Lower leg skin (tissue), 4 donors: ENCODE data around the gene GPR17. TPM values are rescaled to one million over a fixed set of nuclear protein-coding genes. Genes with fewer than 3 reads are reported as not detected.

Experiments
- DNase-seq, 2 donors: peaks; one replicate each; pipeline ENCODE4 v3.0.0-alpha.2; 2019; ENCODE audit warnings: low spot score in 2 of 2
- H3K4me3 ChIP-seq: fragments of 200-600 bp; sonication (generic); 2 replicates; pipeline ENCODE4 v1.5.1; 2017; ENCODE audit warnings: mild to moderate bottlenecking, low read depth; ENCODE audit not compliant: poor library complexity, severe bottlenecking
- CTCF ChIP-seq, 3 donors: fragments of 450-650 bp; IDR thresholded peaks; one replicate each; pipeline ENCODE4 v1.5.1; 2016; ENCODE audit warnings: antibody characterized with exemption in 3 of 3, mild to moderate bottlenecking in 3 of 3, moderate library complexity in 2 of 3
- POLR2A ChIP-seq, 2 donors: fragments of 450-650 bp; IDR thresholded peaks; one replicate each; pipeline ENCODE4 v1.6.1; 2016 to 2017; ENCODE audit warnings: antibody characterized with exemption in 2 of 2, mild to moderate bottlenecking in 1 of 2, moderate library complexity in 1 of 2
- WGBS, 2 donors: methylation state at CpG; one replicate each; pipeline ENCODE4 v1.1.5; 2018; 5-methylcytosine and 5-hydroxymethylcytosine counted together
- intact Hi-C: fragments of 100-400 bp; cut with DNase I; formaldehyde crosslinking; loops from one replicate; pipeline ENCODE4 v1.15.0; 2023; ENCODE audit warnings: low total_unique reads
- total RNA-seq, 4 donors: library from RNA; depleted of rRNA; stranded (reverse); fragments of >200 nt; gene quantifications; one replicate each; pipeline ENCODE4 v1.1.0, GENCODE V29; 2016

GPR17 gene
- total RNA-seq, 4 donors from 2014 or later, result 0.88 TPM; not detected in 3

- intact Hi-C loops, result no loop called here
- H3K4me3 ChIP-seq, result no peak overlapping the region
- TF ChIP-seq CTCF (IDR thresholded peaks at IDR 0.05), result no peak
- no peak for TF ChIP-seq POLR2A (IDR thresholded peaks at IDR 0.05)
- WGBS, 2 donors, result 80% methylated on average over 8 of the region's 8 CpGs
- peak in 1 of 2 donors; percentile 67 for DNase-seq
These were observed 19.4 kb downstream of the GPR17 start for GRCh38 chr2:127665267-127665893.

DNA sequence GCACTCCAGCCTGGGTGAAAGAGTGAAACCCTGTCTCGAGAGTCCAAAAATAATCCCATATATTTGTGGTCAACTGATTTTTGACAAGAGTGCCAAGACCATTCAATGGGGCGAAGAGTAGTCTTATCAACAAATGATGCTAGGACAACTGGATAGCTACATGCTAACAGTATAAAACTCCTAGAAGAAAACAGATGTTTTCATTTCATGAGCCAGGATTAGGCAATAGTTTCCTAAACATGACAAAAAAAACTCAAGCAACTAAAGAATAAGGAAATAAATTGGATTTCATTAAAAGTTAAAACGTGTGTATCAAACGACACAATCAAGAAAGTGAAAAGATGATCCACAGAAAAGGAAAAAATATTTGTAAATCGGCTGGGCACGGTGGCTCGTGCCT lies 23.1 kb downstream of the GPR17 start:
- no peak overlapping the region for H3K4me3 ChIP-seq
- no peak for TF ChIP-seq CTCF (IDR thresholded peaks at IDR 0.05)
- TF ChIP-seq POLR2A (IDR thresholded peaks at IDR 0.05), result no peak
- no peak for DNase-seq
- intact Hi-C loops, result no loop called here
- WGBS, 2 donors, result 66 to 76% methylated on average over 7 of the region's 7 CpGs

GRCh38 chr2:127670055-127670956 lies 24.4 kb downstream of the GPR17 start:
- peak in 1 of 2 donors; percentile 63 for DNase-seq
- H3K4me3 ChIP-seq, result no peak overlapping the region

DNA sequence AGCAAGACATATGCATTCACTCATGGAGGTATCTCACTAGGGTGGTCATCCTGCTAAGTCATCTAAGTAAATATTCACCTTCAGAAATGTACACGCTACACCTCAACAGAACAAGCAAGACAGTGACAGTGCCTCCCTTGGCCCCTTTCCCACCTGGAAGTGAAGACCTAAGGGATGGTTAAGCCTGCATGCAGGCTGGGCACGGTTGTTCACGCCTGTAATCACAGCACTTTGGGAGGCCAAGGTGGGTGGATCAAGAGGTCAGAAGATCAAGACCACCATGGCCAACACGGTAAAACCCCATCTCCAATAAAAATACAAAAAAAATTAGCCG lies 25.0 kb downstream of the GPR17 start:
- 89 to 92% methylated on average over 5 of the region's 5 CpGs for WGBS, 2 donors
- intact Hi-C loops, result no loop called here

More at GRCh38 chr2:127670055-127670956, 24.4 kb downstream of the GPR17 start:
- intact Hi-C loops, result no loop called here
- TF ChIP-seq POLR2A (IDR thresholded peaks at IDR 0.05) (no peak), CTCF (IDR thresholded peaks at IDR 0.05) (no peak)
- 80 to 81% methylated on average over 10 of the region's 10 CpGs for WGBS, 2 donors

GRCh38 chr2:127671557-127672302 lies 25.8 kb downstream of the GPR17 start:
- H3K4me3 ChIP-seq, result no peak overlapping the region
- TF ChIP-seq POLR2A (IDR thresholded peaks at IDR 0.05), result no peak
- TF ChIP-seq CTCF (IDR thresholded peaks at IDR 0.05), result no peak
- intact Hi-C loops, result no loop called here
- DNase-seq, result peak in 1 of 2 donors; percentile 90
- 72 to 77% methylated on average over 14 of the region's 14 CpGs for WGBS, 2 donors

More for the DNA sequence above, 25.0 kb downstream of the GPR17 start:
- TF ChIP-seq CTCF (IDR thresholded peaks at IDR 0.05), result no peak
- H3K4me3 ChIP-seq, result no peak overlapping the region
- peak in 1 of 2 donors; percentile 63 for DNase-seq
